MM.1S (cell line): ENCODE measurements around the gene MAP4K3.

Source experiments
- DNase-seq: peaks from one replicate; pipeline ENCODE4 v3.0.0-alpha.2; 2015
- H2AFZ ChIP-seq: fragments of 300-600 bp; sonication (generic); 2 replicates; pipeline ENCODE4 v1.6.0; 2016; ENCODE audit warnings: antibody characterized with exemption, low read length
- H3F3A ChIP-seq: fragments of 300-600 bp; sonication (generic); 2 replicates; pipeline ENCODE4 v1.6.1; 2016; ENCODE audit warnings: mild to moderate bottlenecking, antibody characterized with exemption, low read length, moderate library complexity, mixed read lengths; ENCODE audit not compliant: insufficient read depth
- H3K27ac ChIP-seq: fragments of 300-600 bp; sonication (generic); 2 replicates; pipeline ENCODE4 v1.5.1; 2016; ENCODE audit warnings: mild to moderate bottlenecking, low read length
- H3K27me3 ChIP-seq: fragments of 300-600 bp; sonication (generic); replicated peaks from 2 replicates; pipeline ENCODE4 v1.6.0; 2016; ENCODE audit warnings: low read length; ENCODE audit not compliant: insufficient read depth
- H3K36me3 ChIP-seq: fragments of 300-600 bp; sonication (generic); replicated peaks from 2 replicates; pipeline ENCODE4 v1.6.1; 2016; ENCODE audit warnings: mild to moderate bottlenecking, low read length, mixed read lengths; ENCODE audit not compliant: insufficient read depth
- H3K4me1 ChIP-seq: fragments of 300-600 bp; sonication (generic); 2 replicates; pipeline ENCODE4 v1.6.1; 2016; ENCODE audit warnings: low read length, mixed read lengths
- H3K4me2 ChIP-seq: fragments of 300-600 bp; sonication (generic); 2 replicates; pipeline ENCODE4 v1.6.0; 2016; ENCODE audit warnings: low read depth, low read length
- H3K4me3 ChIP-seq: fragments of 300-600 bp; sonication (generic); 2 replicates; pipeline ENCODE4 v1.5.1; 2016; ENCODE audit warnings: low read length, mixed read lengths
- H3K79me2 ChIP-seq: fragments of 300-600 bp; sonication (generic); 2 replicates; pipeline ENCODE4 v1.6.1; 2016; ENCODE audit warnings: mixed run types, low read length, mixed read lengths
- H3K9ac ChIP-seq: fragments of 300-600 bp; sonication (generic); 2 replicates; pipeline ENCODE4 v1.6.1; 2016; ENCODE audit warnings: low read length, mixed read lengths
- H3K9me2 ChIP-seq: fragments of 300-600 bp; sonication (generic); replicated peaks from 2 replicates; pipeline ENCODE4 v1.6.1; 2016; ENCODE audit warnings: mild to moderate bottlenecking, low read length, mixed read lengths; ENCODE audit not compliant: insufficient read depth
- H3K9me3 ChIP-seq: fragments of 300-600 bp; sonication (generic); replicated peaks from 2 replicates; pipeline ENCODE4 v1.6.1; 2016; ENCODE audit warnings: mild to moderate bottlenecking, low read length, mixed read lengths; ENCODE audit not compliant: insufficient read depth
- H4K20me1 ChIP-seq: fragments of 300-600 bp; sonication (generic); 2 replicates; pipeline ENCODE4 v1.6.1; 2016; ENCODE audit warnings: mild to moderate bottlenecking, low read length, moderate library complexity, mixed read lengths; ENCODE audit not compliant: insufficient read depth
- EZH2 ChIP-seq: fragments of 300-600 bp; sonication (generic); optimal IDR thresholded peaks from 2 replicates; pipeline ENCODE3; 2017; ENCODE audit warnings: low read depth, mild to moderate bottlenecking, antibody characterized with exemption, low read length, mixed read lengths
- EZH2phosphoT487 ChIP-seq: fragments of 300-600 bp; sonication (generic); IDR thresholded peaks from 2 replicates; pipeline ENCODE4 v1.6.1; 2018; ENCODE audit warnings: antibody characterized with exemption, low read length
- TF ChIP-seq, protein P1 (sequence below): fragments of 300-600 bp; sonication (generic); IDR thresholded peaks from 2 replicates; pipeline ENCODE4 v1.5.1; 2016; ENCODE audit warnings: antibody characterized with exemption, low read length, mixed read lengths

The MAP4K3 gene

GRCh38 chr2:39468579-39469451 is 31.7 kb upstream of the MAP4K3 start:
- Histone ChIP-seq H3F3A (peaks cover 45% of the 10 kb centered on the region), H3K79me2 (no peaks in the 10 kb centered on the region), H3K9me3 (no peaks in the 10 kb centered on the region), H3K27me3 (no peaks in the 10 kb centered on the region), H3K9ac (peak overlapping the region; percentile 69; the same call in 1 of the 2 replicates), H3K4me1 (peaks cover 48% of the 10 kb centered on the region), H4K20me1 (no peaks in the 10 kb centered on the region), H3K4me3 (no peak overlapping the region), H3K9me2 (no peaks in the 10 kb centered on the region), H3K27ac (peak overlapping the region; percentile 94), H2AFZ (no peak overlapping the region), H3K4me2 (peak overlapping the region; percentile 81), H3K36me3 (no peaks in the 10 kb centered on the region)
- DNase-seq, result no peak
- TF ChIP-seq EZH2 (no peak), EZH2phosphoT487 (no peak)
- TF ChIP-seq, protein P1, sequence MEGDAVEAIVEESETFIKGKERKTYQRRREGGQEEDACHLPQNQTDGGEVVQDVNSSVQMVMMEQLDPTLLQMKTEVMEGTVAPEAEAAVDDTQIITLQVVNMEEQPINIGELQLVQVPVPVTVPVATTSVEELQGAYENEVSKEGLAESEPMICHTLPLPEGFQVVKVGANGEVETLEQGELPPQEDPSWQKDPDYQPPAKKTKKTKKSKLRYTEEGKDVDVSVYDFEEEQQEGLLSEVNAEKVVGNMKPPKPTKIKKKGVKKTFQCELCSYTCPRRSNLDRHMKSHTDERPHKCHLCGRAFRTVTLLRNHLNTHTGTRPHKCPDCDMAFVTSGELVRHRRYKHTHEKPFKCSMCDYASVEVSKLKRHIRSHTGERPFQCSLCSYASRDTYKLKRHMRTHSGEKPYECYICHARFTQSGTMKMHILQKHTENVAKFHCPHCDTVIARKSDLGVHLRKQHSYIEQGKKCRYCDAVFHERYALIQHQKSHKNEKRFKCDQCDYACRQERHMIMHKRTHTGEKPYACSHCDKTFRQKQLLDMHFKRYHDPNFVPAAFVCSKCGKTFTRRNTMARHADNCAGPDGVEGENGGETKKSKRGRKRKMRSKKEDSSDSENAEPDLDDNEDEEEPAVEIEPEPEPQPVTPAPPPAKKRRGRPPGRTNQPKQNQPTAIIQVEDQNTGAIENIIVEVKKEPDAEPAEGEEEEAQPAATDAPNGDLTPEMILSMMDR, result no peak

- TF ChIP-seq, protein P1, result no peak
- no peak for TF ChIP-seq EZH2
- no peak for TF ChIP-seq EZH2phosphoT487
- Histone ChIP-seq H3K9me2 (no peaks in the 10 kb centered on the region), H3K27ac (no peak overlapping the region), H3K4me1 (peaks cover 39% of the 10 kb centered on the region), H3K4me2 (no peak overlapping the region), H3K27me3 (no peaks in the 10 kb centered on the region), H3F3A (peaks cover 40% of the 10 kb centered on the region), H2AFZ (no peak overlapping the region), H3K9ac (no peak overlapping the region), H3K9me3 (no peaks in the 10 kb centered on the region), H3K4me3 (no peak overlapping the region), H3K79me2 (no peaks in the 10 kb centered on the region), H3K36me3 (no peaks in the 10 kb centered on the region), H4K20me1 (no peaks in the 10 kb centered on the region)
- no peak for DNase-seq
Measured at GRCh38 chr2:39466311-39466710, 29.2 kb upstream of the MAP4K3 start.

DNA sequence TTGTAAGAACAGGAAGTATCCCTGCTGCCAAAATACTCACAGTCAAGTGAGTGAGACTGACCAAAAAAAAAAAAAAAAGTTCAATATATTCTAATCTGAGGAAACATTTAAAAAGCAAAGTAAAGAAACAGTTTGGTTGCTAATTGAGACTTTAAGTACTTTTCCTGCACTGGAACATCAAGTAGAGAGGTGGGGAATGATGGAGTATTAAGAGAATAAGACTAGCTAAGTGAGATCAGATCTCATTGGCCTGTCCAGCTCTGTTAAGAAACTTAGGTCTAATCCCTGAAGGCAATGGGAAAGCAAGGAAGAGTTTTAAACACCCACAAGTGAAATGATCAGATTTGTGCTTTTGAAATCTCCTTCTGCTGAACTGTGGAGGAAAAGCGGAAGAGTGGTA is 27.8 kb upstream of the MAP4K3 start:
- Histone ChIP-seq H3F3A (peaks cover 26% of the 10 kb centered on the region), H3K36me3 (no peaks in the 10 kb centered on the region), H4K20me1 (no peaks in the 10 kb centered on the region), H3K4me2 (no peak overlapping the region), H3K9ac (no peak overlapping the region), H3K27me3 (no peaks in the 10 kb centered on the region), H3K9me2 (no peaks in the 10 kb centered on the region), H3K27ac (no peak overlapping the region), H2AFZ (no peak overlapping the region), H3K4me1 (peaks cover 32% of the 10 kb centered on the region), H3K4me3 (no peak overlapping the region), H3K9me3 (no peaks in the 10 kb centered on the region), H3K79me2 (no peaks in the 10 kb centered on the region)
- TF ChIP-seq, protein P1, result no peak
- no peak for TF ChIP-seq EZH2
- no peak for TF ChIP-seq EZH2phosphoT487
- DNase-seq, result no peak
